T-cell (primary cell): ENCODE results near the gene CROCC2. TPM values are rescaled to one million over a fixed set of nuclear protein-coding genes. Genes with fewer than 3 reads are reported as not detected.
A peak's percentile ranks its signal among the peaks of the same experiment; 100 is the strongest.

ENCODE experiments used
- ATAC-seq, 4 experiments: fragments of 200-7000 bp in 3 of 4; fragments of 150-1000 bp in 1 of 4; cut with Tn5 transposase; replicated peaks in 1 of 4; 1 replicate in 3 of 4; 2 replicates in 1 of 4; pipeline ENCODE4 v1.10.0; 2021; ENCODE audit warnings: moderate library complexity in 3 of 4, mild to moderate bottlenecking in 2 of 4, moderate number of reproducible peaks in 1 of 4
- CTCF ChIA-PET, 2 donors: fragments of 300-600 bp; sonication (Branson Sonifier 250); formaldehyde crosslinking; loops; one replicate each; lab custom pipeline; 2022; ENCODE audit warnings: antibody characterized with exemption in 2 of 2; lab: Charles Lee
- POLR2A ChIA-PET, 2 donors: fragments of 300-600 bp; sonication (Branson Sonifier 250); formaldehyde crosslinking; loops; one replicate each; lab custom pipeline; 2022; ENCODE audit warnings: antibody characterized with exemption in 2 of 2; lab: Charles Lee
- DNase-seq, 35 experiments: peaks; one replicate each; pipeline versions ENCODE4 v3.0.0 to v3.0.0-alpha.2; 2013 to 2023
- H3K27ac ChIP-seq: one replicate; pipeline ENCODE4 v1.5.1; 2013; ENCODE audit warnings: low read length
- H3K27me3 ChIP-seq, 2 experiments: replicated peaks in 1 of 2; 1 replicate in 1 of 2; 2 replicates in 1 of 2; pipeline versions ENCODE4 v1.6.1 to v1.7.0; 2013; ENCODE audit warnings: low read length in 1 of 2, mixed read lengths in 1 of 2; ENCODE audit not compliant: control insufficient read depth in 2 of 2, insufficient read depth in 2 of 2; ENCODE audit errors: extremely low read depth in 1 of 2
- H3K36me3 ChIP-seq, 2 donors: 1 replicate in 1 of 2; 2 replicates in 1 of 2; pipeline versions ENCODE4 v1.6.1 to v1.7.0; 2013; ENCODE audit warnings: low read length in 1 of 2; ENCODE audit not compliant: control insufficient read depth in 2 of 2, insufficient read depth in 1 of 2; ENCODE audit errors: extremely low read depth in 1 of 2
- H3K4me1 ChIP-seq, 2 experiments: 1 replicate in 1 of 2; 2 replicates in 1 of 2; pipeline versions ENCODE4 v1.6.1 to v1.7.0; 2013; ENCODE audit warnings: low read length in 2 of 2, mixed read lengths in 1 of 2; ENCODE audit not compliant: insufficient read depth in 2 of 2, control insufficient read depth in 1 of 2; ENCODE audit errors: extremely low read depth in 1 of 2
- H3K4me3 ChIP-seq, 2 donors: 1 replicate in 1 of 2; 2 replicates in 1 of 2; pipeline versions ENCODE4 v1.5.1 to v1.7.0; 2013; ENCODE audit warnings: mild to moderate bottlenecking in 2 of 2, low read length in 1 of 2, moderate library complexity in 1 of 2; ENCODE audit not compliant: control insufficient read depth in 1 of 2; ENCODE audit errors: extremely low read depth in 1 of 2
- H3K9me3 ChIP-seq: 2 replicates; pipeline ENCODE4 v1.7.0; 2013
- H3K27ac Mint-ChIP-seq, 2 donors: one replicate each; pipeline ENCODE4 v1.8.0; 2020 to 2021; ENCODE audit warnings: mild to moderate bottlenecking in 2 of 2, mixed read lengths in 2 of 2
- H3K27me3 Mint-ChIP-seq, 2 donors: one replicate each; pipeline ENCODE4 v1.8.0; 2021 to 2022; ENCODE audit warnings: mixed read lengths in 2 of 2
- H3K36me3 Mint-ChIP-seq: one replicate; pipeline ENCODE4 v1.8.0; 2021; ENCODE audit warnings: mixed read lengths
- H3K4me1 Mint-ChIP-seq, 3 donors: one replicate each; pipeline ENCODE4 v1.8.0; 2020 to 2022; ENCODE audit warnings: mixed read lengths in 3 of 3, mild to moderate bottlenecking in 1 of 3
- H3K4me3 Mint-ChIP-seq, 3 donors: one replicate each; pipeline ENCODE4 v1.8.0; 2020 to 2022; ENCODE audit warnings: mild to moderate bottlenecking in 3 of 3, mixed read lengths in 3 of 3, moderate library complexity in 3 of 3
- H3K9me3 Mint-ChIP-seq, 3 donors: one replicate each; pipeline ENCODE4 v1.8.0; 2020 to 2022; ENCODE audit warnings: mixed read lengths in 3 of 3
- WGBS: methylation state at CpG from one replicate; pipeline ENCODE4 v1.1.5; 2013; ENCODE audit warnings: missing lambda C conversion rate; ENCODE audit not compliant: insufficient coverage; 5-methylcytosine and 5-hydroxymethylcytosine counted together
- total RNA-seq, 35 experiments: library from RNA in 6 of 35; stranded (reverse) in 6 of 35; fragments of 120-200 nt in 1 of 35; gene quantifications; one replicate each; pipeline versions ENCODE4 v1.2.1 to v1.2.4 and lab custom pipeline; 2013 to 2026

Gene CROCC2
- total RNA-seq, 5 donors from 2014 or later (not counting 1 experiment from before 2014, with no cell fraction given): not detected

- peaks cover 0 to 26% of the 10 kb centered on the region in 2 experiments for H3K27me3 ChIP-seq
- CTCF ChIA-PET: no interaction called here
- POLR2A ChIA-PET: no interaction called here
Measured at GRCh38 chr2:240990726-240991377, 84.7 kb downstream of the CROCC2 start.

DNA sequence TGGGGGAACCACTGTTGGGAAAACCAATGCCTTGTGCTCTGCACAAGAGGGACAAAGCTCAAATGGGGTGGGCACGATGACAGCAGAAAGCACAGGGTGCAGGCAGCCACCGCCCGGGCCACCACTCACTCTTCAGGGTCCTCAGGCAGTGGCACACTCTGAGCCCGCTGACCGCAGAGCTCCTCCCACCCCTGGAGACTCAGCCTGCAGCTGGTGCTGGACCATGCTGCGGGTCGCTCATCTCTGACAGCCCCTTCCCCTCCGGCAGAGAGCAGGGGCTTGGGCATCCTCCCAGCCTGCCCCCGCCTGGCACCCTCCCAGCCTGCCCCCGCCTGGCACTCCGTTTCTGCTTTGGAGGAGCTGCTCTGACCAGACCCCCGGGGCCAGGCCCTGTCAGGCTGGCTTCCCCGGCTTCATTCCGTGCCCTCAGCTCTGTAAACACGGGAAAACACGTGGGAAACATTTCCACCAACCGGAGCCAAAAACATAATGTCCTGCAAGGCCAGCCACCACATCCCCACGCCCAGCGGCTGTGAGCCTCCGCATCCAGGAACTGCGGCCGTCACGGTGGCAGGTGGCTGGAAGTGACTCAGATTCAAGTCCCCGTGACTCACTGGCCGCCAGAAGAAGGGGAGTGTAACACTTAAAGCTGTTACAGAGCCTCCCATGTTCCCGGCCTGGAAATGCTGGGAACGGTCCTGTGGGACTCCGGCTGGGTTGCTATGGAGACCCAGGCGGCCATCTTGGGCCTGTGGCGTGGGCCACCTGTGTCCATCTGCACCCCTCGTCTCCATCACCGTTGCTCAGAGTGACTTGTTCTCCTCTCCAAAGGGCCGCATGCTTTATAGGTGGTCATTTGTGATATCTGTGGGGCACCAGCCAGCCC, 85.5 kb downstream of the CROCC2 start:
- Histone ChIP-seq H3K36me3 (no peaks in the 10 kb centered on the region), H3K4me3 (no peak overlapping the region), H3K9me3 (no peaks in the 10 kb centered on the region), H3K4me1 (peaks cover 2 to 14% of the 10 kb centered on the region in 2 experiments), H3K27ac (no peak overlapping the region), H3K27me3 (peaks cover 0 to 33% of the 10 kb centered on the region in 2 experiments)
- peaks cover 0 to 3% (median 1%) of the 10 kb centered on the region in 3 donors for H3K4me1 Mint-ChIP-seq
- CTCF ChIA-PET: interaction anchor here in 1 of 2 donors (0.6 kb wide), 1 partner anchor 676 kb away, joined by 3 read pairs; no protein-coding TSS in a partner anchor
- no peak overlapping the region for H3K27ac Mint-ChIP-seq
- H3K9me3 Mint-ChIP-seq: no peaks in the 10 kb centered on the region
- no peaks in the 10 kb centered on the region for H3K36me3 Mint-ChIP-seq
- H3K27me3 Mint-ChIP-seq: peaks cover 0 to 9% of the 10 kb centered on the region in 2 donors
- H3K4me3 Mint-ChIP-seq: no peak overlapping the region
- 80% methylated on average over 29 of the region's 33 CpGs for WGBS
- DNase-seq: peak in 2 of 35 experiments; percentile 1 to 21
- POLR2A ChIA-PET: no interaction called here
- ATAC-seq: no peak

More at GRCh38 chr2:240990726-240991377, 84.7 kb downstream of the CROCC2 start:
- Histone ChIP-seq H3K9me3 (no peaks in the 10 kb centered on the region), H3K4me1 (peaks cover 0 to 6% of the 10 kb centered on the region in 2 experiments), H3K36me3 (no peaks in the 10 kb centered on the region), H3K4me3 (no peak overlapping the region), H3K27ac (no peak overlapping the region)
- peaks cover 0 to 3% (median 1%) of the 10 kb centered on the region in 3 donors for H3K4me1 Mint-ChIP-seq
- ATAC-seq (no peak), DNase-seq (peak in 2 of 35 experiments; percentile 2 to 20)
- 82% methylated on average over 13 of the region's 13 CpGs for WGBS
- H3K9me3 Mint-ChIP-seq: no peaks in the 10 kb centered on the region
- no peaks in the 10 kb centered on the region for H3K36me3 Mint-ChIP-seq
- peaks cover 0 to 10% of the 10 kb centered on the region in 2 donors for H3K27me3 Mint-ChIP-seq
- no peak overlapping the region for H3K27ac Mint-ChIP-seq
- H3K4me3 Mint-ChIP-seq: no peak overlapping the region

- peak in 2 of 35 experiments; percentile 27 to 28 for DNase-seq
- H3K9me3 Mint-ChIP-seq: no peaks in the 10 kb centered on the region
- no peaks in the 10 kb centered on the region for H3K36me3 Mint-ChIP-seq
- POLR2A ChIA-PET: no interaction called here
- H3K36me3 ChIP-seq: no peaks in the 10 kb centered on the region
- H3K4me3 Mint-ChIP-seq: no peak overlapping the region
- no peak overlapping the region for H3K27ac ChIP-seq
- H3K27ac Mint-ChIP-seq: no peak overlapping the region
- no peaks in the 10 kb centered on the region for H3K9me3 ChIP-seq
- CTCF ChIA-PET: interaction anchor here in 1 of 2 donors (0.6 kb wide), 1 partner anchor 674 kb away, joined by 3 read pairs; no protein-coding TSS in a partner anchor
- ATAC-seq: peak; percentile 31 to 55 (median 38)
- H3K4me3 ChIP-seq: no peak overlapping the region
- WGBS: 57% methylated on average over 16 of the region's 20 CpGs
- peaks cover 5 to 18% of the 10 kb centered on the region in 2 donors for H3K27me3 Mint-ChIP-seq
- peaks cover 0 to 12% (median 10%) of the 10 kb centered on the region in 3 donors for H3K4me1 Mint-ChIP-seq
- peaks cover 2 to 23% of the 10 kb centered on the region in 2 experiments for H3K4me1 ChIP-seq
- H3K27me3 ChIP-seq: peaks cover 0 to 40% of the 10 kb centered on the region in 2 experiments
Measured at GRCh38 chr2:240992572-240993291, 86.6 kb downstream of the CROCC2 start.

DNA sequence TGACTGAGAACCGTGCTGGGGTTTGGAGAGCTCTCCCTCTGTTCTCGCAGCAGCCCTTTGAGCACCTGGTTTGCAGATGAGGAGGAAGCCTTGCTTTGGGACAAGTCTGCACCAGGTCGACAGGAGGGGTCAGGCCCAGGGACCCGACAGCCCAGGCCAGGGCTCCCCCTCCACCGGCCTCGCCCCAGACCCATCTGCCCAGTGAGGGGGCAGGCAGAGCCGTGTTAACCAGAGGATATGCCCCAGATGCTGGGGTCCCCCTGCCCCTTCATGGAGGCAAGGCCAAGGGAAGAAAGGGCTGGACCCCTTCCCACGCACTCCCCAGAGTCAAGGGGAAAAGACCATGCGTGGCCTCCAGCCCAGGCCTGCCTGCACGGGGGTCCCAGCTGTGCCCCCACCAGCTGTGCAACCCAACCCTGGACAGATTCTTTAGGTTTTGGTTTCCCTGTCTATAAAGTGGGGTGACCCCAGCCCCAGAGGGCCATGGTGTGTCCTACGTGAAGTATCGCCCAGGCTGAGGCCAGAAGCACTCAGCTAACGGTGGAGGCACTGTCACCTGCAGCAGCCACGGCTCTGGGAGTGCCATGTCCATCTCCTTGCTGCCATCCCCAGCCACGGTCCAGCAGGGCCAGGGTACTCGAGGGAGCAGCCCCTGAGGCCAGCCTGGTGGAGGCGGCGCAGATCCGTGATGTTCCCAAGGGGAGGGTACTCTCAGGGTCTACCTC, 87.5 kb downstream of the CROCC2 start:
- DNase-seq (peak in 1 of 35 experiments; percentile 14), ATAC-seq (no peak)
- Mint-ChIP-seq H3K4me1 (peaks cover 0 to 12% (median 10%) of the 10 kb centered on the region in 3 donors), H3K9me3 (no peaks in the 10 kb centered on the region), H3K4me3 (no peak overlapping the region), H3K36me3 (no peaks in the 10 kb centered on the region), H3K27me3 (peaks cover 5 to 18% of the 10 kb centered on the region in 2 donors), H3K27ac (no peak overlapping the region)
- no peaks in the 10 kb centered on the region for H3K9me3 ChIP-seq
- WGBS: 69% methylated on average over 12 of the region's 19 CpGs
- H3K4me3 ChIP-seq: no peak overlapping the region
- POLR2A ChIA-PET: no interaction called here
- no peak overlapping the region for H3K27ac ChIP-seq
- peaks cover 0 to 47% of the 10 kb centered on the region in 2 experiments for H3K27me3 ChIP-seq
- CTCF ChIA-PET: no interaction called here
- peaks cover 2 to 29% of the 10 kb centered on the region in 2 experiments for H3K4me1 ChIP-seq
- H3K36me3 ChIP-seq: no peaks in the 10 kb centered on the region

DNA sequence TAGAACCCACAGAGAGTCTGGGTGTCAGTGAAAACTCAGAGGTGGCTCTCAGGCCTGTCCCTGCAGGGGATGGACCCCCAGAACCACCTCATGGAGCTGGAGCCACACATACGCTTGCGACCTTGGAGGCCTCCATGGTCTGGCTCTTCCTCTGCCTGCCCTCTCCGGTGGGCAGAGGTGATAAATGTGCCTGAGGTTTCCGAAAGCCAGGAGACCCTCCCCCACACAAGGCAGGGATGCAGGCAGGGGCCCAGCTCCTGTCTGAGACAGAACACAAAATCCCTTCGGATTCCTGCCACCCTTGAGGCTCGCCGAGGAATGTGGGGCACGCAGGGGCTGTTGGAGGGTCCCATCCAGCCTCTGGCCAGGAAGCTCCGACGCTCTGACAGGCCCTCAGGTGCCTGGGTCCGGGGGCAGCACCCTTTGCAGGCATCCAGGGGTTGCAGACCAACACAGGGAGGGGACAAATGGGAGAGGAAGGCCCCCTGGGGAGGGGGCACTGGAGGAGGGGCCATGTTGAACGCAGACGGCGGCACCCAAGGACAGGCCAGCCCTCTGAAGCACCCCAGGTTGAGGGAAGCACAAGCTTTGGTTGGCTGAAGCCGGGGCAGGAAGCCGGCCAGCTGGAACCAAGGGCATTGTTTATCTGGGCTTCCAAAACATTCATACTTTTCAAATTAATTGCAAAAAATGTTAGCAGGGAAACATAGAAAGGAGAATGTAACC, 88.2 kb downstream of the CROCC2 start:
- Mint-ChIP-seq H3K4me1 (peaks cover 0 to 12% (median 10%) of the 10 kb centered on the region in 3 donors), H3K27me3 (peaks cover 5 to 18% of the 10 kb centered on the region in 2 donors), H3K36me3 (no peaks in the 10 kb centered on the region), H3K27ac (no peak overlapping the region), H3K9me3 (no peaks in the 10 kb centered on the region), H3K4me3 (no peak overlapping the region)
- Histone ChIP-seq H3K9me3 (no peaks in the 10 kb centered on the region), H3K4me3 (no peak overlapping the region), H3K4me1 (peaks cover 2 to 31% of the 10 kb centered on the region in 2 experiments), H3K36me3 (no peaks in the 10 kb centered on the region), H3K27ac (no peak overlapping the region), H3K27me3 (peaks cover 0 to 49% of the 10 kb centered on the region in 2 experiments)
- ChIA-PET CTCF (no interaction called here), POLR2A (no interaction called here)
- DNase-seq (peak in 1 of 35 experiments; percentile 23), ATAC-seq (no peak)
- WGBS: 82% methylated on average over 9 of the region's 16 CpGs
